Subcutaneous adipose tissue (tissue), 4 donors: ENCODE results near the gene PLK2. TPM values are rescaled to one million over a fixed set of nuclear protein-coding genes. Genes with fewer than 3 reads are reported as not detected.

Source experiments
- total RNA-seq, 4 donors: library from RNA; depleted of rRNA; stranded (reverse); fragments of >200 nt; gene quantifications; one replicate each; pipeline ENCODE4 v1.1.0, GENCODE V29; 2016
- TF ChIP-seq, protein P1 (sequence below): fragments of 450-650 bp; IDR thresholded peaks from one replicate; pipeline ENCODE4 v1.5.1; 2016; ENCODE audit warnings: low read depth, mild to moderate bottlenecking, control low read depth, antibody characterized with exemption, moderate library complexity

PLK2 gene
- total RNA-seq, 4 donors from 2014 or later: 21.6 to 40.3 (median 33.9) TPM

- TF ChIP-seq, protein P1, sequence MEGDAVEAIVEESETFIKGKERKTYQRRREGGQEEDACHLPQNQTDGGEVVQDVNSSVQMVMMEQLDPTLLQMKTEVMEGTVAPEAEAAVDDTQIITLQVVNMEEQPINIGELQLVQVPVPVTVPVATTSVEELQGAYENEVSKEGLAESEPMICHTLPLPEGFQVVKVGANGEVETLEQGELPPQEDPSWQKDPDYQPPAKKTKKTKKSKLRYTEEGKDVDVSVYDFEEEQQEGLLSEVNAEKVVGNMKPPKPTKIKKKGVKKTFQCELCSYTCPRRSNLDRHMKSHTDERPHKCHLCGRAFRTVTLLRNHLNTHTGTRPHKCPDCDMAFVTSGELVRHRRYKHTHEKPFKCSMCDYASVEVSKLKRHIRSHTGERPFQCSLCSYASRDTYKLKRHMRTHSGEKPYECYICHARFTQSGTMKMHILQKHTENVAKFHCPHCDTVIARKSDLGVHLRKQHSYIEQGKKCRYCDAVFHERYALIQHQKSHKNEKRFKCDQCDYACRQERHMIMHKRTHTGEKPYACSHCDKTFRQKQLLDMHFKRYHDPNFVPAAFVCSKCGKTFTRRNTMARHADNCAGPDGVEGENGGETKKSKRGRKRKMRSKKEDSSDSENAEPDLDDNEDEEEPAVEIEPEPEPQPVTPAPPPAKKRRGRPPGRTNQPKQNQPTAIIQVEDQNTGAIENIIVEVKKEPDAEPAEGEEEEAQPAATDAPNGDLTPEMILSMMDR: no peak
Measured at GRCh38 chr5:58499941-58500340, 40.1 kb upstream of the PLK2 start.

DNA sequence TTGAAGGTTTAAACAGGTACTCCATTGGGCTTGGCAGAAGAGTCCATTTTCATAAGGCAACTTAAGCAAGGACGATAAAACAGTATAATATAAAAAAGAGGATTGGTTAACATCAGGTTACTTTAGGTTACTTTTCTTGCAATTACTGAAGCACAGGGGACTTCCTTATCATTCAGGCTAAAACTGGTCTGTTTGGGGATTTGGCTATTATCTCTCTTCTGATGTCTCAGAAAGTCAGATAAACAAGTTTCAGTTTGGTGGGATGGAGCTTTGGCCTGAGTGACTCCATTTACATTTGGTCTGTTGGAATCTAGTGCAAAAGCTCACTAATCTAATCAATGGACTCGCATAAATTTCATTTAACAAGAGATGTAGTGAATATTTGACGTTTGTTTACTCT is 39.3 kb upstream of the PLK2 start:
- TF ChIP-seq, protein P1: no peak

DNA sequence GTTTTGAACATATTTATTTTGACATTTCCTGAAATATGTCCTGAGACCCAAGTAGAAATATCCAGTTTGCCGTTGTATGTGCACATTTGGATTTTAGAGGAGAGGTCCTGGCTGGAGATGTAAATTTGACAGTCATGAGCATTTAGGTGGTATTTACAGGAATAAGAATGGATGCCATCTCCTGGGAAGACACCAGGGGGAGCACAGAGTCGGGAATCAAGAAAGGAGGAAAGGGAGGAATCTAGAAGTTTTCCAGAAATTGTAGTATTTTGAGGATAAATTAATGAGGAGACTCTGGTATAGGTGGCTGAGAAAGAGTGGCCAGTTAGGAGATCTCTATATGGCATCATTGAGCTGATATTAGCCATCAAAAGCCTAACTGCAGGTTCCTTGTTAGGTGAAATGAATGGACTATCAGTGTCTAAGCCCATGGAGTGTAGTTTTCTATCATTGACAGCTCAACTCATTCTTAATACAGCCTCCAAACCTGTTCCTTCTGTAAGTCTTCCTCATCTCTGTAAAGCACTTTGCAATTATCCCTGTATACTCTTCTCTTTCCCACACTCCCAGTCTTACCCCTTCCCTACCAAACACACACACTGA is 38.6 kb upstream of the PLK2 start:
- TF ChIP-seq, protein P1: no peak

DNA sequence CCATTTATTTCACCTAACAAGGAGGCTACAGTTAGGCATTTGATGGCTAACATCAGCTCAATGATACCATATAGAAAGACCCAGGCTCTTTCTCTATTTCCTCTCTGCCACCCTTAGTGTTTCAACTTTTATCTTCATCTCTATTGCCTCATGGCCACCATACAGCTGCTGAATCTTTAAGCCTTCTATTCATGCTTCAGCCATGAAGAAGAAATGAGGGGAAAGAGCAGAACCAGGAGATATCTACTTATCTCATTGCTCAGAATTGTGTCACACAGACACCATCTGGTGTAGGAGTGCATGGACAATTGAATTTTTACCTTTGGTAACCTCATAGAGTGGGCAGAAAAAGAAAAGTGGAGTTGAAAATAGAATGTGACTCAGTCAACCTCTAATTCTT is 38.0 kb upstream of the PLK2 start:
- TF ChIP-seq, protein P1: no peak

DNA sequence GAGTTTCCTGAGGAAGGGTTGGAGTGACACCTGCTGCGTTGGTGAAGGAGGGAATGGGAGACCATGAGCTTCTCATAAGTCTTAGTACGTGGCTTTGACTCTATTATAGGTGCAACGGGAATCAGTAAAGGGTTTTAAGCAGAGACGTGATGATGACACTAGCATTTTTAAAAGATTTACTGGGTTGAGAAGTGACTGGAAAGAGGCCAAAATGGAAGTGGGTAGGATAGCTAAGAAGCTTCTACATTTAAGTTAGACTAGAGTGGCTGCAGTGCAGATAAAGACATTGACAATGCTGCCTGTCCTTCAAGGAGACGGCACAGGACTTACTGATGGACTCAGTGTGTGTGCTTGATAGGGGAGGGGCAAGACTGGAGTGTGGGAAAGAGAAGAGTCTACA is 37.5 kb upstream of the PLK2 start:
- TF ChIP-seq, protein P1: no peak

- TF ChIP-seq, protein P1: no peak
Measured at GRCh38 chr5:58496488-58496887, 36.6 kb upstream of the PLK2 start.

- TF ChIP-seq, protein P1: no peak
Measured at GRCh38 chr5:58493141-58493540, 33.3 kb upstream of the PLK2 start.
